GM12892 (cell line): ENCODE results near the gene PLSCR1.

Experiments
- POLR2A ChIP-seq: IDR thresholded peaks from 2 replicates; pipeline ENCODE4 v1.6.1; 2011; ENCODE audit warnings: low read depth, low read length, control low read depth
- POLR2AphosphoS5 ChIP-seq: IDR thresholded peaks from 2 replicates; pipeline ENCODE4 v1.6.1; 2011; ENCODE audit warnings: low read depth, low read length, control low read depth

GRCh38 chr3:146559388-146559787 lies 15.0 kb upstream of the PLSCR1 start:
- TF ChIP-seq POLR2A = no peak
- no peak for TF ChIP-seq POLR2AphosphoS5
